22Rv1 (cell line): ENCODE data around the gene TSSK3.
A peak's percentile ranks its signal among the peaks of the same experiment; 100 is the strongest.

Experiments
- H3K27ac ChIP-seq: fragments of 450-650 bp; 2 replicates; pipeline ENCODE4 v1.5.1; 2017
- ZFX ChIP-seq: fragments of 450-650 bp; IDR thresholded peaks from 2 replicates; pipeline ENCODE4 v1.6.1; 2017; ENCODE audit warnings: antibody characterized with exemption, borderline replicate concordance
- TF ChIP-seq, protein P1 (sequence below): fragments of 450-650 bp; IDR thresholded peaks from 2 replicates; pipeline ENCODE4 v1.5.1; 2017; ENCODE audit warnings: mild to moderate bottlenecking

The TSSK3 gene

DNA sequence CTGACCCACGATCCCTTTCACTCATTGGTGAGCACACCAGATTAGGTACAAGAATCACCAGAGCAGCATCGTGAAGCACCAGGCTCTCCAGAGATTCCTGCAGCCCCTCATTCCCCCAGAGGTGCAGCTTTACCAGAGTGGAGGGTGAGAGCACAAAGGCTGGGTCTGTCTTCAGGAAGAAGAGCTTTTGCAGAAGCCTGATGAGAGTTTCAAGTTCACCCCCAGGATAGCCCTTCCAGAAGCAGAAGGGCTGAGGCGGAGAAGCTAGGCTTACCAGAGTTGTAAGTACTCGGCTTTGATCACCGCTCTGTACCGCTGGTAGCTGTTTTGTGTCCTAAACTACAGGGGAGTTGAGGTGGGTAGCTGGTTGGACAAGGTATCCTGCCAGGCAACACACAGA lies 3.1 kb downstream of the TSSK3 start:
- TF ChIP-seq, protein P1, sequence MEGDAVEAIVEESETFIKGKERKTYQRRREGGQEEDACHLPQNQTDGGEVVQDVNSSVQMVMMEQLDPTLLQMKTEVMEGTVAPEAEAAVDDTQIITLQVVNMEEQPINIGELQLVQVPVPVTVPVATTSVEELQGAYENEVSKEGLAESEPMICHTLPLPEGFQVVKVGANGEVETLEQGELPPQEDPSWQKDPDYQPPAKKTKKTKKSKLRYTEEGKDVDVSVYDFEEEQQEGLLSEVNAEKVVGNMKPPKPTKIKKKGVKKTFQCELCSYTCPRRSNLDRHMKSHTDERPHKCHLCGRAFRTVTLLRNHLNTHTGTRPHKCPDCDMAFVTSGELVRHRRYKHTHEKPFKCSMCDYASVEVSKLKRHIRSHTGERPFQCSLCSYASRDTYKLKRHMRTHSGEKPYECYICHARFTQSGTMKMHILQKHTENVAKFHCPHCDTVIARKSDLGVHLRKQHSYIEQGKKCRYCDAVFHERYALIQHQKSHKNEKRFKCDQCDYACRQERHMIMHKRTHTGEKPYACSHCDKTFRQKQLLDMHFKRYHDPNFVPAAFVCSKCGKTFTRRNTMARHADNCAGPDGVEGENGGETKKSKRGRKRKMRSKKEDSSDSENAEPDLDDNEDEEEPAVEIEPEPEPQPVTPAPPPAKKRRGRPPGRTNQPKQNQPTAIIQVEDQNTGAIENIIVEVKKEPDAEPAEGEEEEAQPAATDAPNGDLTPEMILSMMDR = no peak
- no peak for TF ChIP-seq ZFX

DNA sequence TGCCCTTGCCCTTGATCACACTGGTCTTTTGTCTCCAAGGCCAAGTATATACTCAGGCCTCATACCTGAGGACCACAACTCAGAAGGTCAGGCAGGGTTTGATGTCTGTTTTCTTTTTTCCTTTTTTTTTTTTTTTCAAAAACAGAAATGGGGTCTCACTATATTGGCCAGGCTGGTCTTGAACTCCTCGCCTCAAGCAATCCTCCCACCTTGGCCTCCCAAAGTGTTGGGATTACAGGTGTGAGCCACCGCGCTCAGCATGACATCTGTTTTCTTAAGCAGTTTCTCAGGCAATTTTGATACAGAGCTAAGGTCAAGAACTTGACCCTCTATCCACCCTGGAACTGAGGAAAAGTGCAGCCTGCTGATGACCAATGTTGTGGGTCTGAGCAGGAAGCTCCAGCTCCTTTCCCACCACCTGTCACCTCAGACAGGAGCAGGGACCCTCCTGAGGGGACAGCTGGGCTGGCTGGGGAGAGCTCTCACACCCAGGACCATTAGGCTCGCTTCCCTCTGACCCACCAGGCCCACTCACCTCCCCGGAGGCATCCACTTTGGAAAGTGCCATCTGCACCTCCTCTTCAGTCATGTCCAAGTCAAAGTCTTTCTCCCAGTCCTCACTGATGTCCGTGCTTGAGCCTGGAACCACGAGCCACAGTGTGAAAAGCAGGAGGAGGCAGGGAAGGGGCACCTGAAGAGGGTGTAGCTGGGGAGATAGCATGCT lies 5.7 kb downstream of the TSSK3 start:
- no peak for TF ChIP-seq ZFX
- TF ChIP-seq, protein P1 = no peak
- no peak overlapping the region for H3K27ac ChIP-seq

More for the DNA sequence above, 3.1 kb downstream of the TSSK3 start:
- H3K27ac ChIP-seq = 0 out of 2 replicates have a peak overlapping the region, but pooled peaks have one; percentile 2

DNA sequence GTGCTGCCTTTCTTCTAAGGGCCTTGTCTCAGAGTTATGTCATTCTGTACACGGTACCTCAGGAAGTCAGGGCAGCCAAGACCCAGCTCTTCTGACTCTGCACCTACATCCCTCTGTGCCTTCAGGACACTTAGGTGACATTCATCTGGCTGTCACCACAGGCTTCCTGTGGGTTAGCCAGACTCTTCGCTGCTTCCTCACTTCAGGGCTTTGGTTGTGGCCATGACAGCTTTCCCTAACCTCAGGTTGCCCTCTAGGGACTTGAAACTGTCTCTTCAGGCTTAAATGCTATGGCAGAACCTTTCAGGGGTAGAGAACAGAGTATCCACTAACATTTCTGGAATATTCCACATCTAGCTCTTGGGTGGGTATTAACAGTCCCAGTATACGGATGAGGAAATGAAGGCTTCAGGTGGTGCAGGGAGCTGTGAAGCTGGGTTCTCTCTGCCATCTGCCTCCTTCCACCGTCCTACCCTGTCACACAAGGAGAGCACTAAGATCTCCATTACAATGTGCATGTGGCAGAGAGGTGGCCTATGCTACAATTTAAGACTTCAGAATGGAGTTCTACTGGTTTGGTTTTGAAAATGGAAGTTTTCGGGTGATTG lies 9.9 kb downstream of the TSSK3 start:
- TF ChIP-seq, protein P1 = no peak
- TF ChIP-seq ZFX = no peak

DNA sequence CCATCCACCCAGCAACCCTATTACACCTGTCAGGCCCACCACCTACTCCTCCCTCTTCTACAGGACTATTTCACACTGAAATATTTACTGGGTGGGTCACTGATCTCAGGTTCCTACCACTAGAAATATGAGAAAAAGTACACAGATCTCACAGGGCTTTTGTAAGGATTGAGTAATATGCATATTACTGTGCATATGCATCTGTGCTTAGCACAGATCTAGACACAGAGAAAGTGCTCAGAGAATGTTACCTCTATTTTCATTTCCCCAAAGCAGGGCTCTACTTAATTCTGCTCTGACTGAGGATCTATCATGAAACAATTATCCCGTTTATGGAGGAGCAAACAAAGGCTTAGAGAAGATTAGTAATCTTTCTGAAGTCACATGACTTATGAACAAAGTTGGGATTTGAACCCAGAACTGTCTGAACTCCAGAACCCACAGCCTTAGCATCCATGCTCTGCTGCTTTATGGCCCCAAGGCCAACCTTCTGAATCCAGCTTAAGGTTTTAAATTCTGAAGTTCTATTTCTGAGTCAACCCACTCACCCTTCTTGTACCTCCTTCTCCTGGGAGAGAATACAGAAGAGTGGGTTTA lies 11.8 kb downstream of the TSSK3 start:
- TF ChIP-seq, protein P1 = no peak
- TF ChIP-seq ZFX = no peak
- no peak overlapping the region for H3K27ac ChIP-seq

More for the DNA sequence above, 9.9 kb downstream of the TSSK3 start:
- H3K27ac ChIP-seq = no peak overlapping the region

DNA sequence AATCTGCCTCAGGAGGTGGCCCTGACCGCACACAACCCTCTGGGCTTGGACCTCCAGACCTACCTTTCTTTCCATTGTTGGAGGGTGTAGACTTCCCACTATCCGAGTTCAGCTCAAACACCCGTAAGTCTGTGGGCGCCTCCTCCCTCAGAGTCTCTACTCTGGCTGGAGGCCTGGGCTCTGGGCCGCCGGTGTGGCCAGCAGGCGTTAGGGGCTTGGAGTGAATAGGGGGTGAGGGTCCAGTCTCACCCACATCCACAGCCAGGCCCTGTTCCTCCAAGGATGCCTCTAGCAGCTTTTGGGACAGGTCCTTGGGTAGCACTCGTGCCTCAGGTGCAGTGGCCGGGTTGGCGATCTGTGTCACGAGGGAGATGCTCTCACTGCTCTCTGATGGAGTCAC lies 13.9 kb downstream of the TSSK3 start:
- TF ChIP-seq ZFX = no peak
- TF ChIP-seq, protein P1 = no peak

DNA sequence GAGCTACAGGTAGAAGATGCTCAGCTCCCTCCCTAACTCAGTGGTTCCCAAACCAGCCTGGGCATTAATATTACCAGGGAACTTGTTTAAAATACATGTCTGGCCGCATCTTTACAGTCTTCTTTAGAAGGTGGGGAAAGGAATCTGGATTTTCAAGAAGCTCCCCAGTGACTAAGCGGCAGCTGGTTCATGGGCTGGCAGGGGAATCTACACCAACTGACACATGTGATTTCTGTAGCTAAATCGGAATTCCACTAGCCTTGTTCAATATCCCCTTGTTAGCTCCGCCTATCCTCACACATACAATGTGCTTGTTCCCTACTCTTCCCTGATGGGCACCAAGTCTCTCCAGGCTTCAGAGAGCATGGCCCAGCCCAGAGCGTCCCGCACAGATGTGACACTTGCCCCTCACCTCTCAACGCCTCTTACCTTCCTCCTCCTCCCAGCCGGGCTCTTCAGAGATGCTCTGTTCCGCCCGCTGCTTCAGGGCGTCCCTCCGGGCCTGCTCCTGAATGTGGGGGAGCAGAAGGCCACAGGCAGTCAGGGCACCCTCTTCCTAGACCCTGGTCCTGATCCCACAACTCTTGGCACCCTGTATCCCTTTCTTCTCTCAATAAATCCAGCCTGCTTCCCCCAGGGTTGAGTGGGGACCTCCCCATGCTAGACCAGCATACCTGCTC lies 15.3 kb downstream of the TSSK3 start:
- H3K27ac ChIP-seq = no peak overlapping the region
- TF ChIP-seq, protein P1 = no peak
- no peak for TF ChIP-seq ZFX

More for the DNA sequence above, 13.9 kb downstream of the TSSK3 start:
- H3K27ac ChIP-seq = no peak overlapping the region
